ENCODE data around the gene LDLRAD4.

LDLRAD4 gene

GRCh38 chr18:13206301-13206700 lies 12.3 kb upstream of the LDLRAD4 start:
- DNase-seq, result no peak

- DNase-seq, result no peak
Measured at GRCh38 chr18:13207294-13207693, 11.3 kb upstream of the LDLRAD4 start.

- DNase-seq, result no peak
Measured at GRCh38 chr18:13211534-13211933, 7.0 kb upstream of the LDLRAD4 start.

- no peak for DNase-seq
Measured at GRCh38 chr18:13213036-13213795, 5.3 kb upstream of the LDLRAD4 start.

GRCh38 chr18:13214609-13215008 lies 4.0 kb upstream of the LDLRAD4 start:
- no peak for DNase-seq

- DNase-seq, result peak; percentile 52
Measured at GRCh38 chr18:13216092-13216582, 2.4 kb upstream of the LDLRAD4 start.

- no peak for DNase-seq
Measured at GRCh38 chr18:13216711-13217465, 1.7 kb upstream of the LDLRAD4 start.

- no peak for DNase-seq
Measured at GRCh38 chr18:13217466-13217961, 1.0 kb upstream of the LDLRAD4 start.

- no peak for DNase-seq
Measured at GRCh38 chr18:13217971-13218367, 591 bp upstream of the LDLRAD4 start.

- no peak for DNase-seq
Measured at GRCh38 chr18:13218997-13219396, 437 bp downstream of the LDLRAD4 start.

- DNase-seq, result no peak
Measured at GRCh38 chr18:13219593-13220159, 1.1 kb downstream of the LDLRAD4 start.

- DNase-seq, result no peak
Measured at GRCh38 chr18:13220361-13220991, 1.9 kb downstream of the LDLRAD4 start.

GRCh38 chr18:13221869-13222855 lies 3.6 kb downstream of the LDLRAD4 start:
- DNase-seq, result peak; percentile 37

GRCh38 chr18:13222856-13223281 lies 4.3 kb downstream of the LDLRAD4 start:
- peak; percentile 71 for DNase-seq

- no peak for DNase-seq
Measured at GRCh38 chr18:13223311-13224143, 5.0 kb downstream of the LDLRAD4 start.

- no peak for DNase-seq
Measured at GRCh38 chr18:13225261-13225660, 6.7 kb downstream of the LDLRAD4 start.

GRCh38 chr18:13226533-13227144 lies 8.1 kb downstream of the LDLRAD4 start:
- DNase-seq, result no peak

- DNase-seq, result no peak
Measured at GRCh38 chr18:13227910-13228309, 9.3 kb downstream of the LDLRAD4 start.

- DNase-seq, result no peak
Measured at GRCh38 chr18:13229001-13229671, 10.6 kb downstream of the LDLRAD4 start.

- DNase-seq, result no peak
Measured at GRCh38 chr18:13231151-13231550, 12.6 kb downstream of the LDLRAD4 start.

All from NCI-H510A treated with DMSO at 0.1 percent for 48 hours (cell line).